Measurements from ENCODE around the gene IL36RN. TPM values are rescaled to one million over a fixed set of nuclear protein-coding genes. Genes with fewer than 3 reads are reported as not detected.

IL36RN gene
- total RNA-seq, 1 donor from 2014 or later = not detected

- Histone ChIP-seq H3K27me3 (peaks cover 14% of the 10 kb centered on the region), H3K9me3 (no peaks in the 10 kb centered on the region), H3K27ac (no peak overlapping the region), H3K36me3 (no peaks in the 10 kb centered on the region), H3K4me1 (no peaks in the 10 kb centered on the region), H3K4me3 (no peak overlapping the region)
- intact Hi-C loops (cut with DNase I) = no loop called here
- no peak for TF ChIP-seq CTCF (IDR thresholded peaks at IDR 0.05)
- DNase-seq (no peak), ATAC-seq (no peak)
Observed at GRCh38 chr2:113013336-113013661, 45.7 kb upstream of the IL36RN start.

DNA sequence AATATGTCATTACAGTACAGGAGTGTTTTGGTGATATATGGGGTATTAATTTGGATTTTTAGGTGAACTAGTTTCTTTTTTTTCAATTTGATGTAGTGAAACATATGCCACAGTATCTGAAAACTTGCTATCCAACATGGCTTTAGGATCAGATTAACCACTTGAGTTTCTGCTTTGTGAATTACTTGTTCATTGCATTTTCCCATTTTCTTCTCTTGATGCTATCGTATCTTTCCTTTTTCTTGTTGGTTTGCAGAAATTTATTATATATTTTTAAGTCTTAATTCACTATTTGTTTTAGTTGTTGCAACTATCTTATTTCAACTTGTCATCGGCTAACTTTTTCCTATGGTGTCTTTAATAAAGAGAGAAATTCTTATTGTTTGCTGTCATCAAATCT is 44.9 kb upstream of the IL36RN start:
- intact Hi-C loops (cut with DNase I) = no loop called here
- no peaks in the 10 kb centered on the region for H3K36me3 ChIP-seq
- H3K9me3 ChIP-seq = no peaks in the 10 kb centered on the region
- no peak for DNase-seq
- no peak for ATAC-seq
- no peak overlapping the region for H3K27ac ChIP-seq
- H3K4me1 ChIP-seq = no peaks in the 10 kb centered on the region
- H3K4me3 ChIP-seq = no peak overlapping the region
- no peak for TF ChIP-seq CTCF (IDR thresholded peaks at IDR 0.05)
- H3K27me3 ChIP-seq = peaks cover 14% of the 10 kb centered on the region

DNA sequence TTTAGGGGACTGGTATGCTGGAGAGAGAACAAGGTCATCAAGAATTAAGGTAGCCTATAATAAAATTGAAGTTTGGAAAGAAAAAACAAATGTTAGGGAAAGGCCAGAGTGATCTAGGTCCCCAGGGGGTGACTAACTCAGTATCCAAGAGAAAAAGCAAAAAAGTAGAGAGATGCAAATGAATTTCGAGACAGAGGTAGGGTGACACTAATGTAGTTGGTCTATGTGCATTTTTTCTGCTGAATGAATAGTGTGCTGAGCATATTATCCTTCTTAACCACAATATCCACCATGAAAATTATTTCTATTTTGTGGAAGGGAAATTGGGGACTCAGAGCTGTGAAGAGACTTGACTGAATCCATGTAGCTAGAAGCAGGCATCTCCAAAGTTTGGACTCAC is 44.0 kb upstream of the IL36RN start:
- Histone ChIP-seq H3K4me3 (no peak overlapping the region), H3K36me3 (no peaks in the 10 kb centered on the region), H3K9me3 (no peaks in the 10 kb centered on the region), H3K27me3 (peaks cover 14% of the 10 kb centered on the region), H3K4me1 (no peaks in the 10 kb centered on the region), H3K27ac (no peak overlapping the region)
- intact Hi-C loops (cut with DNase I) = no loop called here
- TF ChIP-seq CTCF (IDR thresholded peaks at IDR 0.05) = no peak
- no peak for ATAC-seq
- no peak for DNase-seq

GRCh38 chr2:113015655-113016054 is 43.3 kb upstream of the IL36RN start:
- ATAC-seq (no peak), DNase-seq (no peak)
- H3K4me3 ChIP-seq = no peak overlapping the region
- TF ChIP-seq CTCF (IDR thresholded peaks at IDR 0.05) = no peak
- H3K4me1 ChIP-seq = no peaks in the 10 kb centered on the region
- no peaks in the 10 kb centered on the region for H3K9me3 ChIP-seq
- no peak overlapping the region for H3K27ac ChIP-seq
- intact Hi-C loops (cut with DNase I) = no loop called here
- H3K36me3 ChIP-seq = no peaks in the 10 kb centered on the region
- peaks cover 14% of the 10 kb centered on the region for H3K27me3 ChIP-seq

GRCh38 chr2:113018509-113018908 is 40.5 kb upstream of the IL36RN start:
- Histone ChIP-seq H3K4me1 (no peaks in the 10 kb centered on the region), H3K27ac (no peak overlapping the region), H3K4me3 (no peak overlapping the region), H3K36me3 (no peaks in the 10 kb centered on the region), H3K9me3 (no peaks in the 10 kb centered on the region), H3K27me3 (peaks cover 18% of the 10 kb centered on the region)
- TF ChIP-seq CTCF (IDR thresholded peaks at IDR 0.05) = no peak
- intact Hi-C loops (cut with DNase I) = no loop called here
- ATAC-seq (no peak), DNase-seq (no peak)

DNA sequence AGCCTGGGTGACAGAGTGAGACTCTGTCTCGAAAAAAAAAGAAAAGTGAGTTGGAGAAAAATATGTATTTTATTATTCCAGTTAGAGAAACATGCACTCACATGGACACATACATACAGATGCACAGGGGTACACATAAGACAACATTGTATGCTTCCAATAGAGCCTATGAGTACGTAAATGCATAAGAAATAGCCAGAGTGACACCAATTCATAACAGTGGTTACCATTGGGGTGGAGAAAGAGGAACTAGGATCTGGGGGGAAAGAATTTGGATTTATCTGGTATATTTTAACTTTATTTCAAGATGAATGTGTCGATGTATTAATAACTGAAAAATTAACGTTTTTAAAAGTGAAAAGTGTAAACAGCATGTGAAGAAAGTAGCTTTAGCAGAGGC is 37.7 kb upstream of the IL36RN start:
- Histone ChIP-seq H3K9me3 (no peaks in the 10 kb centered on the region), H3K4me1 (no peaks in the 10 kb centered on the region), H3K27me3 (peaks cover 4% of the 10 kb centered on the region), H3K36me3 (no peaks in the 10 kb centered on the region), H3K27ac (no peak overlapping the region), H3K4me3 (no peak overlapping the region)
- ATAC-seq (no peak), DNase-seq (no peak)
- TF ChIP-seq CTCF (IDR thresholded peaks at IDR 0.05) = no peak
- intact Hi-C loops (cut with DNase I) = no loop called here
